NCI-H2227 (cell line): Measurements from ENCODE around the gene VWC2.
"Not testable (repeated sequence)": the region's sequence is repeated elsewhere in the genome, so short reads cannot be mapped to it uniquely, and the experiment has no call there.

Experiments
- DNase-seq: peaks from one replicate; lab custom pipeline; 2025; ENCODE audit not compliant: unreplicated experiment; lab: John Stamatoyannopoulos, UW

Gene VWC2

DNA sequence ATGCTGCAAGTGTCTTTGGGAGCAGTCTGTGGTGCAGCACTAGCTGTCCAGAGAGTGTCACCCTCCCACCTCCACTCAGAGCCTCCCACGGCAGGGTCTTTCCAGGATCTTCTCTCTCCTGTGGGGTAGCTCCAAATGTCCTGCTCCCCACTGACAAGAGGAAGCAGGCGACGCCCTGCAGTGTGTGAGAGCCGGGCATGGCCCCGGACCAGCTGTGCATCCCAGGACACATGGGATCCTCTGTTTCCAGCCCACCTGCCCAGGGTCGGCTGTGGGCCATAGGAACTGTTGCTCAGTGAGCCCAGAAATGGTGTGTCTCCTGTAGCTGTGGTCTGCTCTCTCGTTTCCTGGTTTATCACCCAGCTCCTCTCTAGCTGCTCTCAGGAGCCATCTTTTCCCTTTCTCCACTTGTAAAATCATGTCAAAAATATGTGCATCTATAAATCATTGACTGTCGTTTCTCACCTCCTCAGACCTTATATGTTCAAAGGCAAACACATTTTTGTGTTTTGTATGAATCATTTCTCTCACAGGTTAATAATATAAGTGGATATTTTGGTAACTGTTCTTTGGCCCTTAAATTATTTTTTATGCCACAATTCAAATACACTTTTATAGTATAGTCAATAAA, 74.9 kb downstream of the VWC2 start:
- DNase-seq = no peak

GRCh38 chr7:49850921-49851613, 77.6 kb downstream of the VWC2 start:
- no peak for DNase-seq

GRCh38 chr7:49851614-49851934, 78.1 kb downstream of the VWC2 start:
- not testable (repeated sequence) for DNase-seq

DNA sequence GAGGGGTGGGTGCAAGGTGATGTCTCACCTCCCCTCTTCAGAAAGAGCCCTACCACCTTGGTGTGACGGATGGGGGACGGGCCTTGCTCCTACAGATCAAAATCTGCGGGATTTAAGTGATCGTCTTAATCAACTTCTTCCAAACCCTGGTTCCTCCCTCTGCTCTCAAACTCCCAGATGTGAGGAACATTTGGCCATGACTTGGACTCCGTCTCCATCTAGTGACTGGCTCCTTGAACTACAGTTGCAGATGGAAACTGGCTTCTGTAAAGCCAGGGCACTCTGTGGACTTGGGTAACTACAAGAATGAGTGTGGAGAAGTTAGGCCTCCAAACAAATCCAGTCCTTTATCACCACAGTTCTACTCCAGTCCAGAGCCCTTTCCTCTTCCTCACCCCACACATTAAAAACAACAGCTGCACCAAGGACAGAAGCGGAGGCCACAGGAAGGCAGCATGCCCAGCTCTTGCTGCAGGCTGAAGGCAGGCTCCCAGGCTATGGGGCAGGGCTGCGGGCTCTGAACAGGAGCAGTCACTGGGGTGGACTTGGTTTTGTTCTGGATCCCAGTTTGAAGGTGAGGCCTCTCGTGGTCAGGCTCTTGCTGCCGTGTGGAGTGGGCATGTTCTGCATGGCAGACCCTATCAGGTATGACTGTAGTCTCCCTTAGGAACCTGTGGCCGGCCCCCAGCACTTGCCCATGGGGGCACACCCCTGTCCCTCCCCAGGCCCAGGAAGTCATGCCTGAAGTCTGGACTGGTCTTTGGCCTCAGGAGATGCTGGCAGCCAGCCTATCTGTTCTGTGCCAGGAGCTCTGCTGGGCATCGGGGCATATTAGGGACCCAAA, 79.4 kb downstream of the VWC2 start:
- no peak for DNase-seq

DNA sequence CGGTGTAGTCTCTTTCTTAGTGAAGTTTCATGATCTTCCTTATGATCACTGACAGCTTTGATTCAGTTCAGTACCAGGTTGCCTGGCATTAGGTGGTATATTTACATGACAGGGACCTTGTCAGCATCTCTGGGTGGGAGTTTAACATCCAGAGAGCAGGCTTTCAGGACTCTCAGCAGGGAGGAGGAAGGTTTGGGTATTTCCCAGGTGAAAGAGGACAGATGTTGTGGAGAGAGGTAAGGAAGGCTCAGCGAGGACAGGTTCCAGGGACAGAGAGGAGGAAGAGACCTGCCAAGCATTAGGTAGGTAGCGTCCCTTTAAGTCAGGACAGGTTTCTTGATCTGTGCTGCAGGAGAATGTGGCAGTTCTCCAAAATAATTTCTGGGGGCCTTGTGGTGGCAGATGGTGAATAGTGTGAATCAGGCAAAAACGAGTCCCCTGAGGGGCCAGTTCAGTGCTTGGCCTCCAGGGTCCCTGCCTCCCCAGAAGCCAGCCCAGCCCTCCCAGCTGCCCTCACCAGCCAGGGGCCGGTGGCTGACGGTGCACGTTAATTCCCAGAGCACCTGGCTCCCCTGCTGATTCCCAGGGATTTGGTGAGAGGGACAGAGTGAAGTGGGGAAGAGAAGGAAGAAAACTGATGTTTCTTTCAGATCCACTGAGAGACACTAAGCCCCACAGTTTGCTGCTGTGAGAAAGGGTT, 82.0 kb downstream of the VWC2 start:
- no peak for DNase-seq

DNA sequence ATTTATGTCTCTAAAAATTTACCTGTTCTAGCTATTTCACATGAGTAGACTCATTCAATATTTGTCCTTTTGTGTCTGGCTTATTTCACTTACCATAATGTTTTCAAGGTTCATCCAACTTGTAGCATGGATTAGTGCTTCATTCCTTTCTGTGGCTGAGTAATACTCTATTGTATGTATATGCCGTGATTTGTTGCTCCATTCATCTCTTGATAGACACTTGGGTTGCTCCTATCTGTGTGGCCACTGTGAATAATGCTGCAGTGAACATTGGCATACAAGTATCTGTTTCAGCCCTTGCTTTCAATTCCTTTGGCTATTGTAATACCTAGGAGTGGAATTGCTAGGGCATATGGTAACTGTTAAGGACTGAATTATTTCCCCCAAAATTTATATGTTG, 86.9 kb downstream of the VWC2 start:
- no peak for DNase-seq

- DNase-seq = no peak
Measured at GRCh38 chr7:49866076-49866735, 92.8 kb downstream of the VWC2 start.

- no peak for DNase-seq
Measured at GRCh38 chr7:49866910-49867309, 93.5 kb downstream of the VWC2 start.

DNA sequence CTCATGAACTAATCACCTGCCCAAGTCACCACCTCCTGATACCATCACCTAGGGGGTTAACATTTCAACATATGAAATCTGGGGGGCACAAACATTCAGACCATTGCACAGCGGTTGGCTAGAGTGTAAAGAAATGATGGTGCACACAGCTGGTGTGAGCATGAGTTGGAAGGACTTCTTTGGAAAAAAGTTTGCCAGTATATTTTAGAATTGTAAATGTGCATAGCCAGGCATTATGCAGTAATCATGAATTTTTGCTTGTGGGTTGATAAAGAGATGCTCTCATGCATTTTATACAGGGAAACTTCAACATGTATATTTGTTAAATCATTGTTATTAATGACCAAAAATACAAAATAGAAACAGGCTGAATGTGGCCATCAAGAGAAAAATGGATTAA, 100.0 kb downstream of the VWC2 start:
- no peak for DNase-seq

- no peak for DNase-seq
Measured at GRCh38 chr7:49875336-49875735, 101.9 kb downstream of the VWC2 start.

DNA sequence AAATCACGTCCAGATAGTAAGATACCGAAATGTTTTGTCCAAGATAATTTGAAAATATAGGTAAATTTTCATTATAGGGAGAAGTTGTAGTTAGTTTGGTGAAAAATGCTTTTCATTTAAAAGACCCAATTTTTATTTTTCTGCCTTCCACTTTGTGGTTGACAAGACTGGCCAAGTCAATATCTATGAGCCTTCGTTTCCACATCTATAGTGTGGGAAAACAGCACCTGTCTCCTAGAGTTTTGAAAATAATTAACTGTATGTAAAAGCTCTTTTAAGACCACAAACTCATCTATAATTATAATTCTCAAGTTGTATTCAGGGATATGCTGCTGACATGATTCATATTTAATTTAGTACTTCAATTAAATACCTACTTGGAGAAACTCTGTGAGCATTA, 102.8 kb downstream of the VWC2 start:
- no peak for DNase-seq

- DNase-seq = no peak
Measured at GRCh38 chr7:49878089-49878488, 104.7 kb downstream of the VWC2 start.

DNA sequence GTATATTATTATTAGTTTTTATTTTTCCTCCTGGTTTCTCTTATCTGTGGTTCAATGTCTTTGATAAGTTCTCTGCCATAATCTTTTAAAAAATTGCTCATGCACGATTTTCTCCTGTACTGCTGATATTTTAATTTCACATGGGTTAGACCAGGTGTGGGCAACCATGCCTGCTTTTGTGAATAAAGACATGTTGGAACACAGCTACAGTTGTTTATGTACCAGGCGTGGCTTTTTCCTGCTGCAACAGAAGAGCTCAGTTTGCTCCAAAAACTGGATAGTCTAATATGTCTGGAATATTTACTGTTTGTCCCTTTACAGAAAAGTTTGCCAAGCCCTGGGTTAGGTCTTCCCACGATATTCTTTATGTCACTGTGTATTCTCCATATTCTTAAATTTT, 105.2 kb downstream of the VWC2 start:
- no peak for DNase-seq

GRCh38 chr7:49883933-49884332, 110.5 kb downstream of the VWC2 start:
- DNase-seq = no peak

DNA sequence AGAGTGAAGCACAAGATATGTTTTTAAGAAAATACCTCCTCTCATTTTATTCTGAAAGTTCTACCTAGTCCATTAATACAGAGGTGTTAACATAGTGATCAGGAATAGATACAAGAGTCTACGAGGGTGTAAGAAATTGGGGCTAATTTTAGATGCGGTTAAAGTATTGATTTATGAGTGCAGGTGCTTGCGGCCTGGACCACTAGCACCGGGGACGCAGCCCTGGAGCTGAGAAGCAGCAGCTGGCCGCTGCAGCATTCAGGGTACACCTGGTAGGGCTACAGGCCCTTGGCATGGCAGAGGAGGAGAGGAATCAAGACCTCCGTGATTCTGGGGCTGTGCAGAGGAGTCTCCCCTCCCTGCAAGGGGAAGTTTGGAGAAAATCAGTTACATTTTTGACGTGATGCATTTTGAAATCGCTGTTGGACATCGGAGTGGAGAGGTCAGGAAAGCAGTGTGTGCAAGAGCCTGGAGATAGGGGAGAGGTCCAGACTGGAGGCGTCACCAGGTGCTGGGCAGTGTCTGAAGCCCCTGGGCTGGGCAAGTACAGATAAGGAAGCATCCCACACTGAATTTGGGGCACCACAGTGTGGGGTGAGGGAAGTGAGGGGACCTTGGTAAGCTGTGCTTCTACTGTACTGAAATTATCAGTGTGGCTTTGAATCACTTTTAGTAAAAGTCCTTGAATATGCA, 112.3 kb downstream of the VWC2 start:
- no peak for DNase-seq

- no peak for DNase-seq
Measured at GRCh38 chr7:49892481-49892880, 119.0 kb downstream of the VWC2 start.

- no peak for DNase-seq
Measured at GRCh38 chr7:49893131-49893530, 119.7 kb downstream of the VWC2 start.

DNA sequence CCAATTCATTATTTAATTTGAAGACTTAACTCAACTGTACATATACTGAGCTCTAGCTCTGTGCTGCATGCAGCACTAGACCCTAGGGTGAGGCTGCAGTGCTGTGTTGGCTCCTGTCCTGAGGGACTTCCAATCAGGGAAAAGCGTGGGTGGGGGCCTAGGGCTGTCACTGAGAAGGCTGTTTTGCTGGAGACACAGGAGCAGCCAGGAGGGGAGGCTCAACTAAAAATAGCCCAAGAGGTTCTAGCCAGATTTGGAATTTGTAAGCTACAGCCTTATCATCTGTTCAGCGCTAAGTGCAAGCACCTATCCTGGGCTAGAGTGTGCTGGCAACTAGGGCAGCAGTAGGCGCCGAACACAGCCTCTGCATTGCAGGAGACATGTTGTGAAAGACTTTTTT, 121.1 kb downstream of the VWC2 start:
- no peak for DNase-seq

- DNase-seq = no peak
Measured at GRCh38 chr7:49911909-49912308, 138.5 kb downstream of the VWC2 start.

DNA sequence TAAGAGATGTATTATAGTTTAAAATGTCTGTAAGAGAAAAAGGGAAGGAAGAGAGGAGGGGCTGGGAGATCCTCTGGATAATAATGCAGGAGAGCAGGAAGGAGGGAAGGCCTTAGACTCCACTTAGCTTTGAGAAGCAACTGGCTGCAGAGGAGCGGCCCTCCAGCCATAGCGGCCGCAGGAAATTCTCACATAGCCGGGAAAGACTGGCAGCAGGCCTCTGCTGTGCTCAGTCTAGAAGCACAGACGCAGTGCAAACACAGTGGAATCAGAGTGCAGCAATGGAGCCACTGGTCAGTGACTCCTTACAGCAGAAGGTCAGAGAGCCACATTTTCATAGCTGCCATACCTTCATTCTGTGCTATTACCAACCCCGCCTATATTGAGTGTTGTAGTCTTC, 153.3 kb downstream of the VWC2 start:
- no peak for DNase-seq

DNA sequence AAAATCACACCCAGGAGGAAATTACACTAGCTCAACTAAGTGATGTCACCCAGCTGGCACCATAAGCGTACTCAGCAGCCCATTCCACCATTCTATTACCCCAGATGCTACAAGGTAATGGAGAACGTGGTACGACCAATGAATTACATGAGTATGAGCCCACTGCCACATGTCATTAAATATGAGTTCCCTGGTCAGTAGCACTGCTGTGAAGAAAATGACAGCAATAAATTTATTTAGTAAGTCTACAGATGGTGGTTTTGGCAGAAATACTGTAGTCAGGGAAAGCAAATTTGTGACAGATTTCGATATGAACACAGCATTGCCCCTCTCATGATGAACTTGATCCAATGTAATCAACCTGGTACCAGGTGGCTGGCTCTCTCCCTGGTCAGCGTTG, 154.2 kb downstream of the VWC2 start:
- no peak for DNase-seq
